CD4-positive, alpha-beta T cell treated with Interleukin-10 for 1 hour (primary cell): Measurements from ENCODE around the gene SORBS2.

Experiments used
- DNase-seq: peaks from one replicate; pipeline ENCODE4 v3.0.0-alpha.2; 2020

The SORBS2 gene

GRCh38 chr4:185625503-185625902 lies 186.5 kb downstream of the SORBS2 start:
- DNase-seq: no peak

GRCh38 chr4:185624259-185624589 lies 187.8 kb downstream of the SORBS2 start:
- DNase-seq: no peak

- DNase-seq: no peak
Measured at GRCh38 chr4:185623444-185624258, 188.3 kb downstream of the SORBS2 start.

GRCh38 chr4:185608185-185608584 lies 203.8 kb downstream of the SORBS2 start:
- no peak for DNase-seq

- DNase-seq: no peak
Measured at GRCh38 chr4:185602397-185602796, 209.6 kb downstream of the SORBS2 start.

- no peak for DNase-seq
Measured at GRCh38 chr4:185600801-185601434, 211.1 kb downstream of the SORBS2 start.

- DNase-seq: no peak
Measured at GRCh38 chr4:185599553-185600243, 212.3 kb downstream of the SORBS2 start.

GRCh38 chr4:185598846-185599552 lies 213.0 kb downstream of the SORBS2 start:
- no peak for DNase-seq

GRCh38 chr4:185597532-185598188 lies 214.3 kb downstream of the SORBS2 start:
- DNase-seq: peak; percentile 70

GRCh38 chr4:185592845-185593488 lies 219.0 kb downstream of the SORBS2 start:
- DNase-seq: no peak

GRCh38 chr4:185592438-185592837 lies 219.6 kb downstream of the SORBS2 start:
- no peak for DNase-seq

GRCh38 chr4:185591679-185592141 lies 220.3 kb downstream of the SORBS2 start:
- DNase-seq: no peak

- DNase-seq: no peak
Measured at GRCh38 chr4:185590982-185591381, 221.0 kb downstream of the SORBS2 start.

- no peak for DNase-seq
Measured at GRCh38 chr4:185589067-185589836, 222.7 kb downstream of the SORBS2 start.

- peak; percentile 58 for DNase-seq
Measured at GRCh38 chr4:185587427-185588161, 224.4 kb downstream of the SORBS2 start.

- no peak for DNase-seq
Measured at GRCh38 chr4:185587030-185587426, 225.0 kb downstream of the SORBS2 start.

- DNase-seq: no peak
Measured at GRCh38 chr4:185585211-185585610, 226.8 kb downstream of the SORBS2 start.

- DNase-seq: no peak
Measured at GRCh38 chr4:185583813-185584212, 228.2 kb downstream of the SORBS2 start.

- DNase-seq: no peak
Measured at GRCh38 chr4:185582651-185583400, 229.2 kb downstream of the SORBS2 start.

GRCh38 chr4:185580699-185581098 lies 231.3 kb downstream of the SORBS2 start:
- no peak for DNase-seq
